Measurements from ENCODE around the gene CALN1. TPM values are rescaled to one million over a fixed set of nuclear protein-coding genes. Genes with fewer than 3 reads are reported as not detected.

Gene CALN1
- total RNA-seq, 4 donors from 2014 or later: under 0.01 to 0.33 (median 0.10) TPM; not detected in 1

DNA sequence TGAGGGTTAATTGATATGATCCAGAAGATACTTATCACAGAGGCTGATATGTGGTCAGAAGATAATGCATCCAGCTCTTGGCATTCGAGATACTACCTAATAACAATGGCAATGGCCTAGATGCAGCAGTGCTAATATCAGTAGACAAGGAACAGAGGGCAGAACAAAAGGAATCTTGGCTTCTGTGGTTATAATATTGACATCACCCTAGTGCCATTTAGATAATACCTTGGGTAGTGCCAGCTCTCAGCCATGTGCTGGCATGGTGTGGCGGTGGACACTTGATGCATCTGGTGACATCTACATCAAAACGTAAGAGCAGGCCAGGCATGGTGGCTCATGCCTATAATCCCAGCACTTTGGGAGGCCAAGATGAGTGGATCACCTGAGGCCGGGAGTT, 101.8 kb downstream of the CALN1 start:
- TF ChIP-seq POLR2A (IDR thresholded peaks at IDR 0.05): no peak
- TF ChIP-seq, protein P1, sequence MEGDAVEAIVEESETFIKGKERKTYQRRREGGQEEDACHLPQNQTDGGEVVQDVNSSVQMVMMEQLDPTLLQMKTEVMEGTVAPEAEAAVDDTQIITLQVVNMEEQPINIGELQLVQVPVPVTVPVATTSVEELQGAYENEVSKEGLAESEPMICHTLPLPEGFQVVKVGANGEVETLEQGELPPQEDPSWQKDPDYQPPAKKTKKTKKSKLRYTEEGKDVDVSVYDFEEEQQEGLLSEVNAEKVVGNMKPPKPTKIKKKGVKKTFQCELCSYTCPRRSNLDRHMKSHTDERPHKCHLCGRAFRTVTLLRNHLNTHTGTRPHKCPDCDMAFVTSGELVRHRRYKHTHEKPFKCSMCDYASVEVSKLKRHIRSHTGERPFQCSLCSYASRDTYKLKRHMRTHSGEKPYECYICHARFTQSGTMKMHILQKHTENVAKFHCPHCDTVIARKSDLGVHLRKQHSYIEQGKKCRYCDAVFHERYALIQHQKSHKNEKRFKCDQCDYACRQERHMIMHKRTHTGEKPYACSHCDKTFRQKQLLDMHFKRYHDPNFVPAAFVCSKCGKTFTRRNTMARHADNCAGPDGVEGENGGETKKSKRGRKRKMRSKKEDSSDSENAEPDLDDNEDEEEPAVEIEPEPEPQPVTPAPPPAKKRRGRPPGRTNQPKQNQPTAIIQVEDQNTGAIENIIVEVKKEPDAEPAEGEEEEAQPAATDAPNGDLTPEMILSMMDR (IDR thresholded peaks at IDR 0.05): no peak
- Histone ChIP-seq H3K27ac (no peak overlapping the region), H3K27me3 (no peaks in the 10 kb centered on the region), H3K36me3 (no peaks in the 10 kb centered on the region), H3K4me3 (replicated peaks in 1 of 3) (no peak overlapping the region), H3K4me1 (peaks cover 0 to 9% of the 10 kb centered on the region in 2 donors), H3K9me3 (no peaks in the 10 kb centered on the region)
- intact Hi-C loops (cut with DNase I): no loop called here
- 89% methylated on average over 4 of the region's 4 CpGs for WGBS, 2 donors
- no peak for DNase-seq

DNA sequence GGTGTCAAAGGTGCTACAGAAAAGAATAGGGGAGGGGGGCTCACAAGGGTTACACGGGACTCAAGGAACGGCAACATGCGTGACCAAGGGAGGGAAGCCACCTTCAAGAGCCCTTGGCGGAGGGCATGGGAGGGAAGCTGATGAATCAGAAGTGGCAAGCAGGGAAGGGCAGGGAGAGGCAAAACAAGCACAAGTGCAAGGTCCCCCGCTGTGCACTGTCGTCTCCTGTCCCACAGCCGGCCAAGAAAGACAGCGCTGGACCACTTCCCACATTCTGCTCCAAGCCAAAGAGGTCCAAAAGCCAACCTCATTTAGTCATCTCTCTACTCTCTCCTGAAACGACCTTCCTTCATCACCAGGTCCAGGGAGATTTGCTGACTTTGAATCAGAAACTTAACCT, 102.7 kb downstream of the CALN1 start:
- H3K9me3 ChIP-seq: no peaks in the 10 kb centered on the region
- intact Hi-C loops (cut with DNase I): no loop called here
- no peak overlapping the region for H3K4me3 ChIP-seq (replicated peaks in 1 of 3)
- H3K27ac ChIP-seq: no peak overlapping the region
- no peaks in the 10 kb centered on the region for H3K36me3 ChIP-seq
- peak; percentile 67 to 69 for DNase-seq
- H3K27me3 ChIP-seq: no peaks in the 10 kb centered on the region
- peaks cover 0 to 9% of the 10 kb centered on the region in 2 donors for H3K4me1 ChIP-seq
- TF ChIP-seq, protein P1 (IDR thresholded peaks at IDR 0.05): no peak
- TF ChIP-seq POLR2A (IDR thresholded peaks at IDR 0.05): no peak
- WGBS, 2 donors: 22 to 43% methylated on average over 9 of the region's 9 CpGs

DNA sequence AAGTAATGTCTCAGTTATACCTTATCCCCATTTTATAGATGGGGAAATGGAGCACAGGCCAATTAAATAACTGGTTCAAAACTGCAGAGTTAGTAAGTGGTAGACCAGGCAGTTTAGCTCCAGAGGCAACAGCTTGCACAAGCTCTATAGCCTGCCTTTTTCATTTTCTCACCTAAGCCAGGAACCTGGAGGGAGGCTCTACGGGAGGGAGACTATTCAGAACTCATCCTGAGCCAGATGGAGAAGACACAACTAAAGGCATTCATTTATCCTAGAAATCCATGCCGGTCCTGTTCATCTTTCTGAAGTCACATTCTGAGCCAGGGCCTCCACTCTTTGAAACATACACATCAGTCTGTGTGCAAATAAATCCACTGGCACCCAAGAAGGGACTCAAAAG, 103.2 kb downstream of the CALN1 start:
- 59 to 90% methylated on average over 2 of the region's 2 CpGs for WGBS, 2 donors
- DNase-seq: no peak
- intact Hi-C loops (cut with DNase I): no loop called here

DNA sequence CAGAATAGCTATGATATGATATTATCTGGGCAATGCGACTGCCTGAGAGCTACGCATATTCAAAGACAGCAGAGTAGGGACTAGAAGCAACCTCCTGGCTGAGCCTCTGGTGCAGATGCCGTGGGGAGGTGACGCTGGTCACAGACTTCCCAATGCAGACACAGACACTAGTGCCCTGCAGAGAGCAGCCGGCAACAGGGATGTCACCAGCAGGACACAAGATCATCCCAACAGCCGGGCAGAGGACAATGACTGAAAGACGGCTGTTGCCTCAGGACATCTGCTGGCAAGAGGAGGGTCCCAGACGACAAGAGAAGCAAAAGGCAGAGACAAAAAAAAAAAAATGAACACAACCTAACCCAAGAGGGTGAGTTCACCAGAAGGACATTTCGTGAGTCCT, 104.6 kb downstream of the CALN1 start:
- Histone ChIP-seq H3K4me3 (replicated peaks in 1 of 3) (no peak overlapping the region), H3K27ac (no peak overlapping the region), H3K36me3 (no peaks in the 10 kb centered on the region), H3K27me3 (no peaks in the 10 kb centered on the region), H3K4me1 (peaks cover 0 to 9% of the 10 kb centered on the region in 2 donors), H3K9me3 (no peaks in the 10 kb centered on the region)
- TF ChIP-seq POLR2A (IDR thresholded peaks at IDR 0.05): no peak
- TF ChIP-seq, protein P1 (IDR thresholded peaks at IDR 0.05): no peak
- DNase-seq: no peak
- intact Hi-C loops (cut with DNase I): no loop called here
- WGBS, 2 donors: 85 to 94% methylated on average over 9 of the region's 9 CpGs

More for the DNA sequence above, 103.2 kb downstream of the CALN1 start:
- no peaks in the 10 kb centered on the region for H3K9me3 ChIP-seq
- no peak overlapping the region for H3K4me3 ChIP-seq (replicated peaks in 1 of 3)
- no peaks in the 10 kb centered on the region for H3K27me3 ChIP-seq
- H3K4me1 ChIP-seq: peaks cover 0 to 9% of the 10 kb centered on the region in 2 donors
- H3K36me3 ChIP-seq: no peaks in the 10 kb centered on the region
- TF ChIP-seq, protein P1 (IDR thresholded peaks at IDR 0.05): no peak
- H3K27ac ChIP-seq: no peak overlapping the region

DNA sequence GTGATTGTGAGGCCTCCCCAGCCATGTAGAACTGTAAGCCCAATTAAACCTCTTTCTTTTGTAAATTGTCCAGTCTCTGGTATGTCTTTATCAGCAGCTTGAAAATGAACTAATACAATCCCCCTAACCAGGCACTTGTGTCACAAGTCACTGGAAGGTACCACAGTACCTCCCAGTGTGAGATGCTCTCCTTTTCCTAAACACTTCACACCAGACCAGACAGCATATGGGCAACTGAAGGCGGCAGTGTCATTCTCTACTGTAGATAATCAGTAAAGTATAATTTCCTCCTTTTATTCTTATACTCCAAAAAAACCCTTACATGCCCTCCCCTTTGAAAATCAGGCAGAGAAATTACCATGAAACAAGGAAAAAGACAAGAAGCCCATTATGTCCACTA, 113.2 kb downstream of the CALN1 start:
- DNase-seq: no peak
- Histone ChIP-seq H3K9me3 (no peaks in the 10 kb centered on the region), H3K27me3 (no peaks in the 10 kb centered on the region), H3K4me1 (no peaks in the 10 kb centered on the region), H3K36me3 (no peaks in the 10 kb centered on the region), H3K27ac (no peak overlapping the region), H3K4me3 (replicated peaks in 1 of 3) (no peak overlapping the region)
- intact Hi-C loops (cut with DNase I): no loop called here
- no peak for TF ChIP-seq POLR2A (IDR thresholded peaks at IDR 0.05)
- TF ChIP-seq, protein P1 (IDR thresholded peaks at IDR 0.05): no peak
- WGBS, 2 donors: 92 to 95% methylated on average over 1 of the region's 1 CpG
